ENCODE results near the gene UBR1.

DNA sequence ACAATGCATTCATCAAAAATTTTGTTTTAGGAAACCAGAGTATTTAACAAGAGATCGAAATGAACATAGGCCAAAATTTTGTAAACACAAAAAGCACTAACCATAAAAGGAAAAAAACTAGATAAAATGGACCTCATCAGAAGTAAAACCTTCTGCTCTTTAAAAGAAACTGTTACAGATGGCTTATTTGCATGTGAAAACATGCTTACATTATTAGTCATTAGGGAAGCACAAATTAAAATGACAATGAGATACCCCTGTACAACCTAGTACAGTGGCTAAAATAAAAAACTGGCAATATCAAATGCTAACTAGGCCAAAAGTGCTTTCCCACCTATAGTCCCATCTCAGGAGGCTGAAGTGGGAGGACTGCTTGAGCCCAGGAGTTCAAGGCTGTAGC, 19.3 kb downstream of the UBR1 start:
- TF ChIP-seq CTCF (IDR thresholded peaks at IDR 0.05) (no peak), POLR2AphosphoS5 (IDR thresholded peaks at IDR 0.05; ENCODE audit: low read depth, low read length) (no peak), REST (IDR thresholded peaks at IDR 0.05; ENCODE audit: insufficient read depth in 1 of 2, low read depth in 2 of 2, low read length in 1 of 2) (no peak), SIN3A (IDR thresholded peaks at IDR 0.05; ENCODE audit: borderline replicate concordance, insufficient read depth, low read depth, low read length) (no peak)
